Smooth muscle cell of trachea (primary cell): ENCODE data around the gene CRISP3. TPM values are rescaled to one million over a fixed set of nuclear protein-coding genes. Genes with fewer than 3 reads are reported as not detected.

ENCODE experiments used
- total RNA-seq: library from RNA; depleted of rRNA; stranded (reverse); fragments of >200 nt; gene quantifications from 2 replicates; pipeline ENCODE4 v1.2.1, GENCODE V29; 2014

The CRISP3 gene, protein sequence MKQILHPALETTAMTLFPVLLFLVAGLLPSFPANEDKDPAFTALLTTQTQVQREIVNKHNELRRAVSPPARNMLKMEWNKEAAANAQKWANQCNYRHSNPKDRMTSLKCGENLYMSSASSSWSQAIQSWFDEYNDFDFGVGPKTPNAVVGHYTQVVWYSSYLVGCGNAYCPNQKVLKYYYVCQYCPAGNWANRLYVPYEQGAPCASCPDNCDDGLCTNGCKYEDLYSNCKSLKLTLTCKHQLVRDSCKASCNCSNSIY
- total RNA-seq = not detected in 2 replicates

DNA sequence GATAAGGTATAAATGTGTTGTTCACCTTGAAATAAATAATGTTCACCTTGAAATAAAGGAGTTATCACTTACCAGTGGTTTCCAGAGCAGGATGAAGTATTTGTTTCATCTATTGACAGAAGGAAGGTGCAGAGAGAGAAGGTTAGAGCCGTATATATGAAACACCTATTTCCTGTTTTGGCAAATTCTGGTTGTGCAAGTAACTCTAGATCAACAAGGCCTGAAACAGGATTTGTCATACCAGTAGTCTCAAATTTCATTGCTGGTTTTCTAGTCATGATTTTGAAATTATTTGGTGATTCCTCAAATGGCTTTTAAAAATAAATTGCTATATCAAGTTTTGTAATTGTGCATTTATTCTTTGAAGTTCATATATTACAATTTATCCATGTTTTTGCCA, at the start of gene CRISP3:
Gene CRISP3 (minus strand): TSS at position 130 of the 400 bp plus-strand sequence. CDS start 21 bp downstream, at position 109.

DNA sequence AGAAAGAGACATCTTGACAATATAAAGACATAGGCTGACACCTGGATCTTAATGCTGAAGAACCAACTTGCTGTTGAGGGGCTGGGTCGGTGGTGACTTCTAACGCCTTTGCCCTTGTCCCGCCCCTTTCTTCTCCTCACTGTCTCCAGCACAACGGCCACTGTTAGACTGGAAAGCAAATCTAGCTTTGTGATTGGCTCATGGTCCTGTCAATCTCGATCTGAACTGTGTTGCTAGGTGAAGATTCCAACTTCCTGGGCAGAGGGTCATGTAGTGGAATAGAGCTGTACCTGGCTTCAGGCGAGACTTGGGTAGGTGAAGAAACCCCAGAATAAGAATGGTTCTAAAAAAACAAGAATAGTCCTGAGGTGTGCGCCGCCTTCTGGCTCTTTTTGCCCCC, 43.0 kb upstream of the CRISP3 start, which contains the start of gene PGK2:
Gene PGK2 (minus strand): TSS at position 110 of the 400 bp plus-strand sequence. CDS start 98 bp downstream, at position 12.

GRCh38 chr6:49713346-49713745, 30.8 kb downstream of the CRISP3 start, which contains the start of gene CRISP2:
Gene CRISP2 (minus strand): TSS chr6:49713543. CDS start chr6:49709196, 4,347 bp downstream.

Other genes starting within 250 kb of the CRISP3 start
- gene GLYATL3, start 244.5 kb downstream of the CRISP3 start, total RNA-seq = not detected in 2 replicates
- 0.17 and 1.3 TPM in 2 replicates for gene C6orf141, start 193.7 kb downstream of the CRISP3 start, total RNA-seq
- gene RHAG, start 107.5 kb downstream of the CRISP3 start, total RNA-seq = not detected in 2 replicates
- not detected in 2 replicates for gene CRISP2, start 30.8 kb downstream of the CRISP3 start, total RNA-seq
- not detected in 2 replicates for gene PGK2, start 42.9 kb upstream of the CRISP3 start, total RNA-seq
- gene CRISP1, start 122.1 kb upstream of the CRISP3 start, total RNA-seq = not detected in 2 replicates
- gene DEFB114, start 219.8 kb upstream of the CRISP3 start, total RNA-seq = not detected in 2 replicates
- not detected in 2 replicates for gene DEFB113, start 225.2 kb upstream of the CRISP3 start, total RNA-seq